Smooth muscle cell (in vitro differentiated cells): ENCODE measurements around the gene DPP4. TPM values are rescaled to one million over a fixed set of nuclear protein-coding genes. Genes with fewer than 3 reads are reported as not detected.

ENCODE experiments used
- DNase-seq: peaks from one replicate; lab custom pipeline; 2025; ENCODE audit not compliant: unreplicated experiment; lab: John Stamatoyannopoulos, UW
- H2AFZ ChIP-seq: fragments of 200-600 bp; sonication (generic); 2 replicates; pipeline ENCODE4 v1.6.0; 2016; ENCODE audit warnings: antibody characterized with exemption, low read depth, mild to moderate bottlenecking
- H3F3A ChIP-seq: fragments of 200-600 bp; sonication (generic); 2 replicates; pipeline ENCODE4 v1.6.0; 2017; ENCODE audit warnings: antibody characterized with exemption, low read depth
- H3K27ac ChIP-seq: fragments of 200-600 bp; sonication (generic); 2 replicates; pipeline ENCODE4 v1.5.1; 2016; ENCODE audit warnings: low read depth, mild to moderate bottlenecking
- H3K27me3 ChIP-seq: fragments of 200-600 bp; sonication (generic); 2 replicates; pipeline ENCODE4 v1.6.1; 2016; ENCODE audit warnings: low read depth, mild to moderate bottlenecking
- H3K36me3 ChIP-seq: fragments of 200-600 bp; sonication (generic); 2 replicates; pipeline ENCODE4 v1.5.1; 2016; ENCODE audit warnings: low read depth
- H3K4me1 ChIP-seq: fragments of 200-600 bp; sonication (generic); 2 replicates; pipeline ENCODE4 v1.5.1; 2016; ENCODE audit warnings: low read depth
- H3K4me2 ChIP-seq: fragments of 200-600 bp; sonication (generic); 2 replicates; pipeline ENCODE4 v1.6.0; 2016; ENCODE audit warnings: mild to moderate bottlenecking
- H3K4me3 ChIP-seq: fragments of 200-600 bp; sonication (generic); 2 replicates; pipeline ENCODE4 v1.5.1; 2016; ENCODE audit warnings: mild to moderate bottlenecking
- H3K79me2 ChIP-seq: fragments of 200-600 bp; sonication (generic); 2 replicates; pipeline ENCODE4 v1.6.0; 2016; ENCODE audit warnings: low read depth, mild to moderate bottlenecking
- H3K9ac ChIP-seq: fragments of 200-600 bp; sonication (generic); 2 replicates; pipeline ENCODE4 v1.6.0; 2016; ENCODE audit warnings: low read depth
- H3K9me3 ChIP-seq: fragments of 200-600 bp; sonication (generic); replicated peaks from 2 replicates; pipeline ENCODE4 v1.5.1; 2016; ENCODE audit warnings: low read depth
- H4K20me1 ChIP-seq: fragments of 200-600 bp; sonication (generic); 2 replicates; pipeline ENCODE4 v1.6.0; 2016; ENCODE audit warnings: low read depth
- CTCF ChIP-seq: fragments of 200-600 bp; sonication (generic); IDR thresholded peaks from 2 replicates; pipeline ENCODE4 v1.5.1; 2017; ENCODE audit warnings: borderline replicate concordance, mild to moderate bottlenecking, antibody characterized with exemption; ENCODE audit not compliant: insufficient read depth, poor library complexity, severe bottlenecking
- WGBS: methylation state at CpG from one replicate; pipeline ENCODE4 v1.1.7; 2016; ENCODE audit warnings: low lambda C conversion rate; 5-methylcytosine and 5-hydroxymethylcytosine counted together
- polyA plus RNA-seq: library from polyadenylated mRNA; unstranded; fragments of >200 nt; fragmentation: Nextera tagmentation; extraction: Ambion mirVana; gene quantifications from 2 replicates; pipeline ENCODE4 v1.2.1, GENCODE V29; 2016
- total RNA-seq: library from RNA; depleted of rRNA; stranded (reverse); fragments of >200 nt; gene quantifications from 2 replicates; pipeline ENCODE4 v1.2.3, GENCODE V29; 2014

The DPP4 gene
- total and polyA plus RNA-seq, 2 experiments from 2014 or later = 17.6 to 32.0 TPM

- H3K27me3 ChIP-seq = no peaks in the 10 kb centered on the region
- H3K9me3 ChIP-seq = no peaks in the 10 kb centered on the region
- peaks cover 5% of the 10 kb centered on the region for H3F3A ChIP-seq
- H3K27ac ChIP-seq = peak overlapping the region; percentile 23
- H4K20me1 ChIP-seq = no peaks in the 10 kb centered on the region
- TF ChIP-seq CTCF = no peak
- peaks cover 7% of the 10 kb centered on the region for H3K4me1 ChIP-seq
- H3K4me3 ChIP-seq = no peak overlapping the region
- no peaks in the 10 kb centered on the region for H3K79me2 ChIP-seq
- no peak overlapping the region for H3K9ac ChIP-seq
- peak overlapping the region; percentile 17 for H3K4me2 ChIP-seq
- no peak for DNase-seq
- H3K36me3 ChIP-seq = no peaks in the 10 kb centered on the region
- H2AFZ ChIP-seq = no peak overlapping the region
- WGBS = 35% methylated on average over 1 of the region's 1 CpG
These were observed 90.1 kb downstream of the DPP4 start for GRCh38 chr2:161983866-161984265.

GRCh38 chr2:161983331-161983651, 90.7 kb downstream of the DPP4 start:
- Histone ChIP-seq H3F3A (peaks cover 5% of the 10 kb centered on the region), H3K27ac (peak overlapping the region; percentile 17), H3K4me2 (peak overlapping the region; percentile 17), H3K9me3 (no peaks in the 10 kb centered on the region), H3K36me3 (no peaks in the 10 kb centered on the region), H3K9ac (no peak overlapping the region), H3K27me3 (no peaks in the 10 kb centered on the region), H3K4me3 (no peak overlapping the region), H2AFZ (no peak overlapping the region), H3K79me2 (no peaks in the 10 kb centered on the region), H4K20me1 (no peaks in the 10 kb centered on the region), H3K4me1 (peaks cover 7% of the 10 kb centered on the region)
- WGBS = 38% methylated on average over 1 of the region's 1 CpG
- no peak for TF ChIP-seq CTCF
- DNase-seq = no peak

GRCh38 chr2:161982548-161983330, 91.3 kb downstream of the DPP4 start:
- DNase-seq = no peak
- Histone ChIP-seq H3K9ac (no peak overlapping the region), H2AFZ (no peak overlapping the region), H3K9me3 (no peaks in the 10 kb centered on the region), H3F3A (peaks cover 5% of the 10 kb centered on the region), H3K4me2 (peak overlapping the region; percentile 17), H3K27me3 (no peaks in the 10 kb centered on the region), H3K4me3 (no peak overlapping the region), H3K36me3 (no peaks in the 10 kb centered on the region), H3K27ac (no peak overlapping the region), H3K79me2 (no peaks in the 10 kb centered on the region), H4K20me1 (no peaks in the 10 kb centered on the region), H3K4me1 (peaks cover 7% of the 10 kb centered on the region)
- 77% methylated on average over 7 of the region's 7 CpGs for WGBS
- TF ChIP-seq CTCF = no peak

GRCh38 chr2:161981679-161982250, 92.2 kb downstream of the DPP4 start:
- Histone ChIP-seq H3K27ac (no peak overlapping the region), H3F3A (peaks cover 5% of the 10 kb centered on the region), H3K9me3 (no peaks in the 10 kb centered on the region), H3K4me1 (peaks cover 7% of the 10 kb centered on the region), H3K36me3 (no peaks in the 10 kb centered on the region), H3K9ac (no peak overlapping the region), H4K20me1 (no peaks in the 10 kb centered on the region), H3K4me3 (no peak overlapping the region), H3K4me2 (no peak overlapping the region), H3K79me2 (no peaks in the 10 kb centered on the region), H3K27me3 (no peaks in the 10 kb centered on the region), H2AFZ (no peak overlapping the region)
- no peak for TF ChIP-seq CTCF
- WGBS = 91% methylated on average over 10 of the region's 10 CpGs
- no peak for DNase-seq
